GM21390 (cell line): ENCODE results near the gene FAHD1.

Experiments used
- ATAC-seq: cut with Tn5 transposase; IDR thresholded peaks from one replicate; pipeline ENCODE4 v1.9.1; 2021; ENCODE audit not compliant: unreplicated experiment

The FAHD1 gene

GRCh38 chr16:1826691-1827573 is at the start of gene FAHD1, which contains the start of gene HAGH:
FAHD1 (plus strand) TSS chr16:1827206; CDS start chr16:1827239, 33 bp downstream.
HAGH (minus strand) TSS chr16:1826825; CDS start chr16:1826787, 38 bp downstream.
- peak; percentile 74 for ATAC-seq

- ATAC-seq: no peak
Measured at GRCh38 chr16:1777375-1778199, 49.4 kb upstream of the FAHD1 start.

- ATAC-seq: no peak
Measured at GRCh38 chr16:1778200-1779179, 48.5 kb upstream of the FAHD1 start.

- no peak for ATAC-seq
Measured at GRCh38 chr16:1779234-1779701, 47.7 kb upstream of the FAHD1 start.

- ATAC-seq: no peak
Measured at GRCh38 chr16:1779741-1780676, 47.0 kb upstream of the FAHD1 start.

GRCh38 chr16:1780677-1781072 is 46.3 kb upstream of the FAHD1 start:
- no peak for ATAC-seq

GRCh38 chr16:1781254-1781653 is 45.8 kb upstream of the FAHD1 start:
- ATAC-seq: no peak

GRCh38 chr16:1781758-1782407 is 45.1 kb upstream of the FAHD1 start:
- ATAC-seq: peak; percentile 9

- ATAC-seq: peak; percentile 77
Measured at GRCh38 chr16:1782408-1783264, 44.4 kb upstream of the FAHD1 start, which contains the start of the genes NUBP2 and SPSB3. NUBP2 (plus strand) TSS chr16:1782960; CDS start chr16:1783021, 61 bp downstream. SPSB3 (minus strand) TSS chr16:1782571; CDS start chr16:1781483, 1,088 bp downstream.

GRCh38 chr16:1784977-1785845 is 41.8 kb upstream of the FAHD1 start:
- no peak for ATAC-seq

- ATAC-seq: no peak
Measured at GRCh38 chr16:1785846-1786170, 41.2 kb upstream of the FAHD1 start.

GRCh38 chr16:1786242-1787055 is 40.6 kb upstream of the FAHD1 start:
- ATAC-seq: no peak

- no peak for ATAC-seq
Measured at GRCh38 chr16:1787056-1787321, 40.0 kb upstream of the FAHD1 start.

- ATAC-seq: no peak
Measured at GRCh38 chr16:1787322-1788094, 39.5 kb upstream of the FAHD1 start.

- ATAC-seq: no peak
Measured at GRCh38 chr16:1788095-1788707, 38.8 kb upstream of the FAHD1 start.
